Adipocyte (in vitro differentiated cells): ENCODE data around the gene NTSR1.

Experiments used
- DNase-seq: peaks from one replicate; pipeline ENCODE4 v3.0.0-alpha.2; 2015; ENCODE audit warnings: low read depth
- H3K27me3 ChIP-seq: replicated peaks from 2 replicates; pipeline ENCODE4 v1.7.0; 2013; ENCODE audit warnings: mild to moderate bottlenecking, low read length, moderate library complexity; ENCODE audit not compliant: control insufficient read depth, insufficient read depth
- H3K36me3 ChIP-seq: 2 replicates; pipeline ENCODE4 v1.7.0; 2013; ENCODE audit warnings: low read length, mild to moderate bottlenecking, moderate library complexity; ENCODE audit not compliant: control insufficient read depth, insufficient read depth, severe bottlenecking
- H3K4me1 ChIP-seq: 2 replicates; pipeline ENCODE4 v1.7.0; 2013; ENCODE audit warnings: mild to moderate bottlenecking, low read length, moderate library complexity; ENCODE audit not compliant: control insufficient read depth, insufficient read depth
- H3K4me3 ChIP-seq: 2 replicates; pipeline ENCODE4 v1.7.0; 2013; ENCODE audit warnings: mild to moderate bottlenecking, low read length, moderate library complexity
- H3K9ac ChIP-seq: 2 replicates; pipeline ENCODE4 v1.7.0; 2013; ENCODE audit warnings: mild to moderate bottlenecking, low read length, moderate library complexity
- H3K9me3 ChIP-seq: 2 replicates; pipeline ENCODE4 v1.7.0; 2013; ENCODE audit warnings: mild to moderate bottlenecking, low read length, moderate library complexity; ENCODE audit not compliant: control insufficient read depth

The NTSR1 gene

GRCh38 chr20:62714006-62714405, 5.4 kb downstream of the NTSR1 start:
- H3K4me3 ChIP-seq = no peak overlapping the region
- no peak overlapping the region for H3K9ac ChIP-seq
- H3K27me3 ChIP-seq = peaks cover 49% of the 10 kb centered on the region
- no peak for DNase-seq
- H3K36me3 ChIP-seq = no peaks in the 10 kb centered on the region
- H3K4me1 ChIP-seq = peaks cover 4% of the 10 kb centered on the region
- H3K9me3 ChIP-seq = no peaks in the 10 kb centered on the region

DNA sequence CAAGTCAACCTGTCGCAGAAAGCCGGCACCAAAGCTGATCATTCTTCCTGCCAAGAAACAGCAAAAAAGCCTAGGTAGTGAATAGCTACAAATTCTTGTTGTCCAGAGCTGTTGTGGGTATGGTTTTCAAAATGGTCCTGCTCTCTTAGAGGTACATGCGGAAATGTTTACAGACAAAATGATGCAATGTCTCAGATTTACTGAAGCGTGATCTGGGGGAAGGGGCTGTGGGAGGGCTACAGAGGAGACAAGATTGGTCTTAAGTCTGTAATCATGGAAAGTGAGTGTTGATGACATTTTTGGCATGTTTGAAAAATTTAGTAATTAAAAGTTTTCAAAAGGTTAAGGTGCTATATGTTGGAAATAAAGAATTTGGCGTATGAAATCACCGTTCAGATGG, 6.2 kb downstream of the NTSR1 start:
- Histone ChIP-seq H3K9ac (no peak overlapping the region), H3K4me3 (no peak overlapping the region), H3K9me3 (no peaks in the 10 kb centered on the region), H3K4me1 (peaks cover 4% of the 10 kb centered on the region), H3K36me3 (no peaks in the 10 kb centered on the region), H3K27me3 (peaks cover 41% of the 10 kb centered on the region)
- no peak for DNase-seq

DNA sequence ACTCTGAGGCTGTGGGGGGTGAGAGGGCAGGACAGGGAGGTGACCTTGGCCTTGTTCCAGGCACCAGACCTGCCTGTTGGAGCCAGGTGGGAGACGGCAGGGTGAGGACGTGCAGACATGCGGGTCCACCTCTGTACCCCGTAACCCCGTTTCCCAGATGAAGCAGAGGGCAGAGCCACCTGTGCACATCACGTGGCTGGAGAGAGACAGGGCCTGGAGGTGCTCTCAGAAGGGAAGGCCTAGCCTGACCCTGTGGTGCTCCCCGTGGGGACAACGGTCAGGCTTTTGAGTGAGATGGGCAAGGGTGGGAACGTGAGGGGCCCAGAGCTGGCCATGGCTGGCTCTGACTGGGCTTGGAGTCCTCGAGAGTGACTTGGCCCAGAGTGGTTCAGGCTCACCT, 6.6 kb downstream of the NTSR1 start:
- Histone ChIP-seq H3K36me3 (no peaks in the 10 kb centered on the region), H3K9ac (no peak overlapping the region), H3K27me3 (peaks cover 37% of the 10 kb centered on the region), H3K4me3 (no peak overlapping the region), H3K4me1 (peaks cover 4% of the 10 kb centered on the region), H3K9me3 (peaks cover 2% of the 10 kb centered on the region)
- DNase-seq = no peak

DNA sequence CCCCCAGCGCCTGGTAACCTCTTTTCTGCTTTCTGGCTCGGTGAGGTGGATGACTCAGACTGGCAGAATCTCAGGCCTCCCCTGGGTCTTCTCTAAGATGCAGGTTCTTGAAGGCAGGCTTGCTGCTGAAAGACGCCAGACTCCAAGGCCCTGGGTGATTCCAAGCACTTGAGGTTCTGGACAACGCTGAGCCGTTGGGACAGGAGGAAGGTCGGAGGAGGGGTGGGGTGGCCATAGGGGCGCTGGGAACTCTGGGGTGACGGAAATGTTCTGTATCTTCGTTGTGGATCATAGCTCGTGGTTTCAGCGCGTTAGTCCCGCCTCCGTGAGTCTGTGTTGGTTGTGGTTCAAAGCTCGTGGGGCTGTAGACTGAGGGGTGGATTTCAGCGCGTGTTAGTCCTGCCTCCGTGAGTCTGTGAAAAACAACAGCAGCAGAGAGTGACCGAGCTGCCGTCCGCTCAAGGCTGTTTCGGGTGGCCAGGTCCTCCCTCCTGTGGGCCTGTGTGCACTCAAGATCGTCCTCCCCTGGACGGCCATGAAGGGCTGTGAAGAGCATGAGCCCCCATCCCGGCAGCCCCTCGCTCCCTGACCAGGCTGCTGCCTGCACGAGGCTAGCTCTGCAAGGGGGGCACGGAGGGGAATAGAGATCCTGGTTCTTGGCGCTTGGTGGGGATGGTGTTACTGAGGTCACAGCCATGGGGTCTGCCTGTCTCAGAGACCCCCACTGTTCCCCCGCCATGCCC, 7.7 kb downstream of the NTSR1 start:
- DNase-seq = peak; percentile 13
- Histone ChIP-seq H3K9ac (no peak overlapping the region), H3K9me3 (peaks cover 14% of the 10 kb centered on the region), H3K36me3 (no peaks in the 10 kb centered on the region), H3K4me3 (no peak overlapping the region), H3K27me3 (peaks cover 29% of the 10 kb centered on the region), H3K4me1 (peaks cover 4% of the 10 kb centered on the region)

GRCh38 chr20:62716941-62717310, 8.3 kb downstream of the NTSR1 start:
- H3K27me3 ChIP-seq = peaks cover 32% of the 10 kb centered on the region
- H3K9ac ChIP-seq = no peak overlapping the region
- H3K4me3 ChIP-seq = no peak overlapping the region
- no peak for DNase-seq
- H3K4me1 ChIP-seq = peaks cover 4% of the 10 kb centered on the region
- H3K9me3 ChIP-seq = peaks cover 17% of the 10 kb centered on the region
- no peaks in the 10 kb centered on the region for H3K36me3 ChIP-seq

DNA sequence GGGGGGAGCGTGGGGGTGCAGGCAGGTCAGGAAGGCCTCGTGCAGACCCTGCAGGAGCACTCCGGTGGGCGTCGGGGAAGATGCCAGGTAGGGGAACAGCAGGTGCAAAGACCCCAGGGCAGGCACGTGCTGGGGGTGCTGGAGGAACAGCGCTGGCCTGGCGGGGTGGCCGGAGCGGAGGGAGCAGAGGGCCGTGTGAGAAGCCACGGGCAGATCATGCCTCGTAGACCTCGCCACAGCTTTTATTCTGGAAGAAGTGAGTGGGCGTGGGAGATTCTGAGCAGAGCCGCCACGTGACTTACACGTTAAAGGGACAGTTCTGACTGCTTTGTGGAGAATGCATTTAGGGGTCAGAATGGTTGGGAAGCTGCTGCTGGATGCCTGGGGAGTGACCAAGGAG, 9.3 kb downstream of the NTSR1 start:
- no peak overlapping the region for H3K9ac ChIP-seq
- no peak for DNase-seq
- H3K36me3 ChIP-seq = no peaks in the 10 kb centered on the region
- H3K27me3 ChIP-seq = peaks cover 40% of the 10 kb centered on the region
- no peak overlapping the region for H3K4me3 ChIP-seq
- peaks cover 4% of the 10 kb centered on the region for H3K4me1 ChIP-seq
- peaks cover 17% of the 10 kb centered on the region for H3K9me3 ChIP-seq

- H3K9ac ChIP-seq = no peak overlapping the region
- no peak for DNase-seq
- H3K36me3 ChIP-seq = no peaks in the 10 kb centered on the region
- peaks cover 45% of the 10 kb centered on the region for H3K27me3 ChIP-seq
- H3K9me3 ChIP-seq = peaks cover 17% of the 10 kb centered on the region
- peaks cover 4% of the 10 kb centered on the region for H3K4me1 ChIP-seq
- no peak overlapping the region for H3K4me3 ChIP-seq
Observed at GRCh38 chr20:62718546-62718945, 9.9 kb downstream of the NTSR1 start.

DNA sequence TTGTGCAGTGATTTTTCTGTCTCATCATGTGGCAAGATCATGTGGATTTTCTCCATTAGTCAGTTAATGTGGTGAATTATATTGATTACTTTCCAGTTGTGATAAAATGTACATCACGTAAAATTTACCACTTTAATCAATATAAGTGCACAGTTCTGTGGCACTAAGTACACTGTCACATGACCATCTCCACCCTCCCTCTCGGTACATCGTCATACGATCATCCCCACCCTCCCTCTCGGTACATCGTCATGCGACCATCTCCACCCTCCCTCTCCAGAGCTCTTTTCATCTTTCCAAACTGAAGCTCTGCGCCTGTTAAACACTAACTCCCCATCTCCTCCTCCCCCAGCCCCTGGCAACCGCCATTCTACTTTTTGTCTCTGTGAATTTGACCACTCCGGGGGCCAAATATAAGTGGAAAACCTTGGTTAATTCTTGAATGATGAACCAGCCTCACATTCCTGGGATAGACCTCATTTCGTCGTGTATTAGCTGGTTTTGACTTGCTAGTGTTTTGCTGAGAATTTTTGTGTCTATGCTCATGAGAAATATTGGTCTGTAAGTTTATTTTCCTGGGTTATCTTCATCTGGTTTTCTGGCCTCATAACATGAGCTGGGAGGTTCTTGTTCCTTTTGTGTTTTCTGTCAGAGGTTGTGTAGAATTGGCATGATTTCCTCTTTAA, 10.8 kb downstream of the NTSR1 start:
- Histone ChIP-seq H3K9ac (no peak overlapping the region), H3K4me1 (peaks cover 4% of the 10 kb centered on the region), H3K27me3 (peaks cover 48% of the 10 kb centered on the region), H3K36me3 (no peaks in the 10 kb centered on the region), H3K9me3 (peaks cover 17% of the 10 kb centered on the region), H3K4me3 (no peak overlapping the region)
- DNase-seq = no peak

- H3K27me3 ChIP-seq = peaks cover 56% of the 10 kb centered on the region
Observed at GRCh38 chr20:62721511-62722370, 13.1 kb downstream of the NTSR1 start.

GRCh38 chr20:62722627-62723026, 14.0 kb downstream of the NTSR1 start:
- Histone ChIP-seq H3K36me3 (no peaks in the 10 kb centered on the region), H3K27me3 (peaks cover 52% of the 10 kb centered on the region), H3K4me3 (no peak overlapping the region)

More at GRCh38 chr20:62721511-62722370, 13.1 kb downstream of the NTSR1 start:
- Histone ChIP-seq H3K9ac (no peak overlapping the region), H3K36me3 (no peaks in the 10 kb centered on the region), H3K4me3 (no peak overlapping the region), H3K9me3 (peaks cover 17% of the 10 kb centered on the region), H3K4me1 (no peaks in the 10 kb centered on the region)
- no peak for DNase-seq

DNA sequence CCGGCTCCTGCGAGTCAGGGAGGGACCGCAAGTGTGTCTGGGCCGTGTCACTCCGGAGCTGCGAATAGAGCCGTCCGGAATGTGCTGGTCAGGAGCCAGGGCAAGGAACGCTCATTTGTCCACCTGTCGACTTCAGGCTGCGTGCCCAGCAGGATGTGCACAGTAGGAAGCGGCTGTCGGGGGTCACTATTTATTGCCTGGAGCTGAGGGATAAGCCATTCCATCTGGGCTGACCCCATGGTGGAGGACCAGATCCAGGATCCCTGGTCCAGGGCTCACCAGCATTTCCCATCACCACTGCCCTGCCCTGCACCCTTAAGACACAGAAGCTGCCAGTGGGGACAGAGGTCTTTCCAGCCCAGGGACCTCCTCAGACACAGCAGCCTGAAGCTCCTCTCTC, 14.7 kb downstream of the NTSR1 start:
- Histone ChIP-seq H3K27me3 (peaks cover 54% of the 10 kb centered on the region), H3K36me3 (no peaks in the 10 kb centered on the region), H3K4me1 (no peaks in the 10 kb centered on the region), H3K4me3 (no peak overlapping the region), H3K9me3 (peaks cover 17% of the 10 kb centered on the region), H3K9ac (no peak overlapping the region)
- DNase-seq = no peak

More at GRCh38 chr20:62722627-62723026, 14.0 kb downstream of the NTSR1 start:
- Histone ChIP-seq H3K4me1 (no peaks in the 10 kb centered on the region), H3K9me3 (peaks cover 17% of the 10 kb centered on the region), H3K9ac (no peak overlapping the region)
- DNase-seq = no peak
